ENCODE results near the gene TMEM41A.

DNA sequence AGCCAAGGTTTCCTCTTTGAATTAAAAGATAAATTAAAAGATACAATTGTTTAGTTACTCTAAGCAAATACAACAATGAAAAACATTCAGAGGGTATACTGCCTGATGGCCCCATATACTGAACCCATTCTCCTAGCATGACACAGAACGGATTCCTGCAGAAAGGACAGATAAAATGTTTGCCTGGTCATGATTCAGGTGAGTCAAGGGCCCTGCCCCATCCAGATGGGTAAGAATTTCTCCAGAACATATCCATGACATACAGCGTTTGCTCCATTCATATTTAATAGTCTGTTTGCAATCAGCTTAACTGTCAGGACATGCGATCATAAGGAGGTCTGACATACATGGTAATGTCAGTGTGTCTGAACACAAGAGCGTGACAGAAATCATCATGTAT, 8.6 kb downstream of the TMEM41A start:
- TF ChIP-seq, protein P1, sequence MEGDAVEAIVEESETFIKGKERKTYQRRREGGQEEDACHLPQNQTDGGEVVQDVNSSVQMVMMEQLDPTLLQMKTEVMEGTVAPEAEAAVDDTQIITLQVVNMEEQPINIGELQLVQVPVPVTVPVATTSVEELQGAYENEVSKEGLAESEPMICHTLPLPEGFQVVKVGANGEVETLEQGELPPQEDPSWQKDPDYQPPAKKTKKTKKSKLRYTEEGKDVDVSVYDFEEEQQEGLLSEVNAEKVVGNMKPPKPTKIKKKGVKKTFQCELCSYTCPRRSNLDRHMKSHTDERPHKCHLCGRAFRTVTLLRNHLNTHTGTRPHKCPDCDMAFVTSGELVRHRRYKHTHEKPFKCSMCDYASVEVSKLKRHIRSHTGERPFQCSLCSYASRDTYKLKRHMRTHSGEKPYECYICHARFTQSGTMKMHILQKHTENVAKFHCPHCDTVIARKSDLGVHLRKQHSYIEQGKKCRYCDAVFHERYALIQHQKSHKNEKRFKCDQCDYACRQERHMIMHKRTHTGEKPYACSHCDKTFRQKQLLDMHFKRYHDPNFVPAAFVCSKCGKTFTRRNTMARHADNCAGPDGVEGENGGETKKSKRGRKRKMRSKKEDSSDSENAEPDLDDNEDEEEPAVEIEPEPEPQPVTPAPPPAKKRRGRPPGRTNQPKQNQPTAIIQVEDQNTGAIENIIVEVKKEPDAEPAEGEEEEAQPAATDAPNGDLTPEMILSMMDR (IDR thresholded peaks at IDR 0.05): no peak
- TF ChIP-seq ZFX (IDR thresholded peaks at IDR 0.05; ENCODE audit: borderline replicate concordance): no peak
